Hepatic stellate cell (primary cell): ENCODE measurements around the gene TMEM108.

ENCODE experiments used
- DNase-seq: peaks from one replicate; pipeline ENCODE4 v3.0.0; 2011; ENCODE audit warnings: low spot score

Gene TMEM108

GRCh38 chr3:133388696-133389395, 350.7 kb downstream of the TMEM108 start:
- DNase-seq, result no peak

DNA sequence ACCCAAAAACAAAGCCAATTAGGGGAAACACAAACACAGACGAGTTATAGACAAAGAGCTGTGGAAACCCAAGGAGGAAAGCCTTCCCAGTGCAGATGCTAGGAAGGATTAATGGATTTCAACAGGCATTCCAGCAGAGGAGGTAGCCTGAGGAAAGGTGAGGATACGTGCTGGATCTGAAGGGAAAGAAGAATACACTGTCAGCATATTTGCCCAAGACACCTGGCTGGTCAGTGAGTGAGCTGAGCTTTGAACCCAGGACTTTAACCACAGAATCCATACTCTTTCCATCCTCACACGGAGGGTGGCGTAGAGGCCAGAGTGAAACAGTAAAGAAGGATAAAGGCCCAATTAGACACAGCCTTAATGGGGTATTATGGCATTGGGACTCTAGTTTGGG, 352.5 kb downstream of the TMEM108 start:
- DNase-seq, result no peak

DNA sequence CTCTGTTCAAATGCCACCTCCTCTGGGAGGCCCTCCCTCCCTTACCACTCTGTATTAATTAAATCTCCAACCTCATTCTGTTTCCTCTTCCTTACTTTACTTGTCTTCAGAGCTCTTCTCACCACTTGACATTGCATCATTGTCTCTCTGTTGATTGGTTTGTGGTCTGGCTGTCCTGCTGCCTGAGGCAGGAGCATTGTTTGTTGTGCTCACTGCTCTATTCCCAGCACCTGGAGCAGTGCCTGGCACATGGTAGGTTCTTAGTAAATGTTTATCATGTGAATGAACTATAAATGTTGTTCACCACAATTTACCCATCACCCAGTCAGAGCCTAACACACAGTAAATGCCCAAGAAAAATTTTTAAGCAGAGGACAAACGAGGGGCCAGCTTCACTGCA, 355.0 kb downstream of the TMEM108 start:
- no peak for DNase-seq

- no peak for DNase-seq
These were observed 355.7 kb downstream of the TMEM108 start for GRCh38 chr3:133393691-133394474.

DNA sequence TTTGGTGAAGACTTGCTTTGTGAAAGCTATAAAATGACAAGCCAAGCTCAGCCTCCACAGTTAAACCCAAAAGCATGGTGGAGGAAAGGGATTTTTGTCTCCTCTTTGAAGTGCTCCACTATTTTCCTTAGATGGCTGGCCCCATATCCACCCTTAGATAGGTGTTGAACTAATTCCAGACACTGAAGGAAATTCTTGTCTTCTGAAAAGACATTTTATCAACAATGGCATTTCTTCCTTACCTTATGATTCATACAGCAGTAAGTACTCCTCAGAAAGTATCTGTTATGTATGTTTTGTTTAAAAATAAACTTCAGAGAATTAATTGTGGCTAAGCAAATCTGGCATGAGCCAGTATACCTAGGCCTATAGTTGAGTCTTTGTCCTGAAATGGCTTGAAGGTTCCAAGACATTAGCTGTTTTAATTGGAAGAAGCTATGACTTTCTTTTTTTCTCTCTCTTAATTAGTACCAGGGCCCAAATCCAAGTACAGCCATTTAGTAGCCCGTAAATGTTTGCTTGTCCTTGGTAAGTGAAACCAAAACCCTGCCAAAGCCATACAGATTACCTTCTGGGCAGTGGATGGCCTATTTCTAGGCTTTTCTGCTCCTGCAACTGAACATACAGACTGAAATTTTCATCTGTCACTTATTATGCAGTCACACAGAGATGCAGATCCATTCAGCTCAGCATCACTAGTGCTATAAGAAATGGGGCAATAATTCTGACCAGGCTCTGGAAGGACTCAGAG, 356.5 kb downstream of the TMEM108 start:
- peak; percentile 34 for DNase-seq

DNA sequence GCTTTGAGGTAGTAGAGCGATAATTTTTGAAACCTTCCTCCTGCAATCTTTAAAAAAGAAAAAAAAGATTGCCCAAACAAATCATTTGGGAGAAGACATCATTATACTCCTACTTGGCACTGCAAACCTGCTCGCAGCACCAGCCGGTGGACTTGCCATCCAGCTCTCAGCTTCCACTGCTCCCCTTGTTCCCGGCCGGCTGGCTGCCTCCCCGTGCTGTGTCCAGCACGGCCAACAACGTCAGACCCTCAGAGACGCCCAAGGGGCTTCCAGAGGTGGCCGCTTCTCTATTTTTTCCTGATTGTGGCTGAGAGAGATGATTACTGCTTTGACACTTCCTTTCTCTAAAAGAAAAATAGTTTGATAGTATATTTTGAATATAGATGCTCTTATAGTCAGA, 358.7 kb downstream of the TMEM108 start:
- no peak for DNase-seq

GRCh38 chr3:133400006-133400515, 361.9 kb downstream of the TMEM108 start, which contains the start of gene BFSP2:
Gene BFSP2 (plus strand): TSS chr3:133400056. CDS start chr3:133400084, 28 bp downstream.
- DNase-seq, result no peak

GRCh38 chr3:133401374-133402135, 363.4 kb downstream of the TMEM108 start:
- DNase-seq, result no peak

DNA sequence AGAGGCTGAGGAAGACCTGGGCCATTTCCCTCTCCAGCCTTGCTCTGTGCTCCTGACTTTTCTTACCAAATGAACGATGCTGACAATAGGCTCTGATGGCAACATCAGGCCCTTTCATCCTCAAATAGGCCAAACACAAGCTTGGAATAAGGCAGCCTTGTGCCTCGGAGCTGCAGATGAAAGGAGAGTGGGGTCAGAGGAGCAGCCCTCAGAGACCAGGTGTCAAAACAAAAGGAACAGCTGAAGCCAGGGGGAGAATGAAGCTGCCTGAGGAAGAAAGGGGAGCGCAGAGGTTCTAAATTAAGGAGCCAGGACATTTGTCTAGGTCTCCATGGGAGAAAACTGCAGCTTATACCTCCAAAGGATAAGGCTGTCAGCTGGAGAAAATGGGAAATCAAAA, 366.7 kb downstream of the TMEM108 start:
- no peak for DNase-seq

DNA sequence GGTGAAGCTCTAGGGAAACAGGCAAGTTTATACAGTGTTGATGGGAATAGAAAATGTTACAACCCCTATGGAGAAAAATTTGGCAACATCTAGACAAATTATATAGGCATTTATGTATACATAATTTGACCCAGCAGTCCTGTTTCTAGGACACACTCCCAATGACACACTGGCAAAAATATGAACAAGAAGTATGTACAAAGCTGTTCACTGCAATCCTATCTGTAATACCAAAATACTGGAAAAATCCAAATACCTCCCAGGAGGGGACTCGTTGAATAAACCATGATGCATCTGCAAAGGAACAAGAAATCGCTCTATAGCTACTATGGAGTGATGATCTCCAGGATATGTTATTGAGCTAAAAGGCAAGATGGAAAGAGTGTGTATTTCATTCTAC, 370.2 kb downstream of the TMEM108 start:
- peak; percentile 56 for DNase-seq

DNA sequence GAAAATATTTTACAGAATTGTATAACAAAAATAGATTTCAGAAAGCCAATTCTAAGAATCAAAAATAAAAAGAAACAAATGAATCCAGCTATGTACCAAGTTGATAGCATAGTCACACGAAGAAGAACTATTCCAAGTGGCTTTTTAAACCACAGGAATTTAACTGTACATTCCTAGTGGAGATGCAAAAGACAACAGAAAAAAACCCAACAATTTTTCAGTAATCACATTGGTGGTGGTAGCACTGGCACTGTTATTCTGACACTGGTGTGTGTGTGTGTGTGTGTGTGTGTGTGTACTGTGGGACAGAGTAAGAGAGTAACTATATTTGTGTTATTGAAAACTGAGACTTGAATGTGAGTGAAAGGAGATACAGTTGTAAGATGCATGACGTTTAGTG, 370.8 kb downstream of the TMEM108 start:
- DNase-seq, result peak; percentile 72

DNA sequence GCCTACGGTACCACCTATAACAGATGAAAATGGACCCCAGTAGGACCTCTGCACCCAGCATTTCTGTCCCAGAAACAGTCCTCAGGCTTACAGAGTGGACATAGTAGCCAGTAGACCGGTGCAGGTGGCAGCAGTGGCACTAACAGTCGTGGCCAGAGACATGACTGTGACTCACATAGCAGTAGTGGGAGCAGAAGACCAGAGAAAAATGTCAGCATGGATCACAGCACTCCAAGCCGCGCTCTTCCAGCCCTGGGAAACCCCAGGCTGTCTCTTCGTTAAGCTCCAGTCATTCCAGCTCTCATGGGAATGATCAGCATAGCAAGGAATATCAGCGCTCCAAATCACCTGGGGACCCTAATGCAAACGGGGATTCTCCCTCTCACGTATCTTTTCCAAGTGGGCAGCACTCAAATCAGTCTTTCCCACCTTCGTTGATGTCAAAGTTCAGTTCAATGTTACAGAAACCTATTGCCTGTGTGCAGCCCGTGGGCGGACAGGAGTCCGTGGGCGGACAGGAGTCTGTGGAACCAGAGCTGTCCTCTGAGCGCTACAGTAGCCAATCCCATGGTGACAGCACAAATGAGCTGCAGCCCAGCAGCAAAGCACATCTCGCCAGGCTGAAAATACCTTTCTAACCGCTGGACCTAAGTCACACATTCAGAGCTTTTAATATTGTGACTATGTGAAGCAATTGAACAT, 372.2 kb downstream of the TMEM108 start:
- no peak for DNase-seq

DNA sequence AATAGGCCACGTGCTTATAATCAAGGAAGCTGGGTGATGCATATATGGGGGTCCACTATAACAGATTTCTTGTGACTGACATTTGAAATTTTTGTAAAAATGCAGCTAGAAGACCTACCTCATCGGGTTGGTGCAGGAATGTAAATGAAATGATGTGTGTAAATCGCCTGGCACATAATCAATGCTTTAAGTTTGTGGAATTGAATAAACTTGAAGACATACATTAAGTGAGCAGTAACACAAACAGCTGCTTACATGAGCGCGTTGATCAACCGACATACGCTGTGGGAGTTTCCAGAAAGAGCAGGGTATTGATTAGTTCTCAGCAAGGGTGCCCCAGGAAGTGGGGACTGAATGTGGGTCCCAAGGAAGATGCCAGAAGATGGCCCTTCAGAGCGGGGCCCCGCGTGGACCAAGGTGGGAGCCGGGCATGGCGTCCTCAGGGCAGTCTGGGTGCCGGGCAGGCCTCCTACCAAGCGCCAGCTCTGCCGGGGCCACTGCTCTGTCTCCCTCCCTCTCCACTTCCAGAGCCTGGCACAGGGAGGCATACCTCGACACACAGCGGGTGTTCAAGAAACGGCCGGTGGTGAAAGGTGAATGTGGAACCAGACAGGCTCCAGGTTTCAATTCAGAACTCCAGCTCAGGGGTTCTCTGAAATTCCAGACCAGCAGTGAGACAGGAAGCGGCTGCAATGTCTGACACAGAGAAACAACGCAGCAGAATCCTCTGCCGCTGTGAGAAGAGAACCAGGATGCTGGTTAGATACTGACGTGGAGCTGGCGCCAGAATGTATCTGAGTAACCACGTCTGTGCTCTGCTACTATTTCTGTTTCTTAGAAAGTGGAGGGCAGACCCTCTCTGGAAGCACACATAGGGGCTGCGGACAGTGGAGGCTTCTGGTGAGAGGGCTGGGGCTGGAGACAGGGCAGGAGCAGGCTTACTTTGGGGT, 374.3 kb downstream of the TMEM108 start:
- peak; percentile 55 for DNase-seq

DNA sequence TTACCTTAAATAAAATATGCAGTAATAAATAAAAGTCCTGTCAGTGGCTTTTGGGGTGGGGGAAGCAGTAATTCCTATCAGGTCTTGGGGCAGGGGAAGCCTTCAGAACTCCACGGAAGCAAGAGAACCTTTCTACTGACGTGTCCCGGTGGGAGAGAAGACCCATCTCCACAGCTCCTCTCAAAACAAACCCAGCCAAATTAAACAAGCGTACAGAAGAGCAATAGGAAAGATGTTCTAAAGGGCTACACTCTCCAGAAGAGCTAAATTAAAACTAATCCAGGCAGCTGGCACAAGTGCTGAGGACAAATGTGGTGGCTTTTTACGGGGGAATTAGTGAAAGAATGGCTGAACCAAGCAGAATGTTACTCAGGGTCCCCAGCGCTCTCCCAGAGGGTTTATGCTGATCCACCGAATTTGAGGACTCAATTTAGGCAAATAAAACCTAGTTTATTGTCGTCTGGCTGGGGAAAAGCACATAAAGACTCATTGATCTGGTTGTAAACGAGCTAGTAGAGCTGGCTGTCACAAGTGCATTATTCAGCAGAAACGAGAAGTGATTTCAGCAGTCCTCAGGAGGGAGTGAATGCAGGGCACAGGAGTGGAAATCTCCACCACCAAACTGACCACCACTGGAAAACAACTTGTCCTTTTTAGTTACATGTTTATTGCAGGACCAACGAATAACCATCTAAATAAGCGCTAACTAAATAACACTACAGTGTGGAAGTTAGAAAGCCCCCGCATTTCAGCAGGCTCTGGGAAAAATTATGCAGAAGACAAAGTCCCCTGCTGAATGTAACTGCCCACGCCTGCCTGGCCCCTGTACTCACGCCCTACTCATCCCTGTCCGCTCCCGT, 375.2 kb downstream of the TMEM108 start:
- DNase-seq, result peak; percentile 40

DNA sequence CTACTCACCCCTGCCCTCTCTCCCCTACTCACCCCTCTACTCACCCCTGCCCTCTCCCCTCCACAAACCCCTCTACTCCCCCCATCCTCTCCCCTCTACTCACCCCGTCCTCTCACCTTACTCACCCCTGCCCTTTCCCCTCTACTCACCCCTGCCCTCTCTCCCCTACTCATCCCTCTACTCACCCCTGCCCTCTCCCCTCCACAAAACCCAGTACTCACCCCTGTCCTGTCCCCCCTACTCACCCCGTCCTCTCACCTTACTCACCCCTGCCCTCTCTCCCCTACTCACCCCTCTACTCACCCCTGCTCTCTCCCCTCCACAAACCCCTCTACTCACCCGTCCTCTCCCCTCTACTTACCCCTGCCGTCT, 375.8 kb downstream of the TMEM108 start:
- no peak for DNase-seq

DNA sequence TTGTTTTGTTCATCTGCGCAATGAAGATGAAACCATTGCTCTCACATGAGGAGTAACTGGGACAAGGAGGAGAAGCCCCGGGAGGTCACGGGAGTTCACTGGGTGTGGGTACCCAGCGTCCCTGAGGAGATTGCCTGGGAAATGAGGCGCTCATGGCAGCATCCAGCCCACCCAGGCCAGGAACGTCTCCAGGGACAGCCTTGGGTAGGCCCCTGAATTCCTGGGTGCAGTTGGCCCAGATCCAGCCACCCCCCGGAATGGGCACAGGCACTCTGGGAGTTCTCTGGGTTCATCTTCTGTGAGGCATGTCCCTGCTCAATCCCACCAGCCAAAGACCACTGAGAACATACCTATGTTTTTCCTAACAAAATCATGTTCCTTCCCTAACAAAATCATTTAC, 380.2 kb downstream of the TMEM108 start:
- no peak for DNase-seq

GRCh38 chr3:133419151-133419909, 381.1 kb downstream of the TMEM108 start:
- DNase-seq, result no peak
